NCI-H1417 treated with DMSO at 0.1 percent for 48 hours (cell line): Measurements from ENCODE around the gene CCDC183.
"Not testable (repeated sequence)": the region's sequence is repeated elsewhere in the genome, so short reads cannot be mapped to it uniquely, and the experiment has no call there.

Experiments
- DNase-seq: peaks from one replicate; lab custom pipeline; 2025; lab: John Stamatoyannopoulos, UW

The CCDC183 gene

GRCh38 chr9:136838314-136839228 lies 42.4 kb downstream of the CCDC183 start:
- no peak for DNase-seq

- DNase-seq, result no peak
Measured at GRCh38 chr9:136839229-136840139, 43.3 kb downstream of the CCDC183 start.

- DNase-seq, result no peak
Measured at GRCh38 chr9:136840140-136840876, 44.2 kb downstream of the CCDC183 start.

- peak; percentile 45 for DNase-seq
Measured at GRCh38 chr9:136840877-136841645, 44.9 kb downstream of the CCDC183 start.

GRCh38 chr9:136841646-136842379 lies 45.7 kb downstream of the CCDC183 start:
- DNase-seq, result not testable (repeated sequence)

GRCh38 chr9:136842380-136842948 lies 46.3 kb downstream of the CCDC183 start, which contains the start of gene AJM1:
Gene AJM1, plus strand, starts transcription at chr9:136842478. Its CDS starts 1,937 bp downstream, at chr9:136844415.
- DNase-seq, result not testable (repeated sequence)

- not testable (repeated sequence) for DNase-seq
Measured at GRCh38 chr9:136843159-136843800, 47.1 kb downstream of the CCDC183 start.

GRCh38 chr9:136843801-136844740 lies 47.9 kb downstream of the CCDC183 start:
- not testable (repeated sequence) for DNase-seq

GRCh38 chr9:136844761-136845464 lies 48.8 kb downstream of the CCDC183 start:
- no peak for DNase-seq

- no peak for DNase-seq
Measured at GRCh38 chr9:136845465-136846260, 49.5 kb downstream of the CCDC183 start.

- DNase-seq, result no peak
Measured at GRCh38 chr9:136846376-136847087, 50.4 kb downstream of the CCDC183 start.

- no peak for DNase-seq
Measured at GRCh38 chr9:136847088-136847825, 51.1 kb downstream of the CCDC183 start.

- DNase-seq, result no peak
Measured at GRCh38 chr9:136847826-136848392, 51.8 kb downstream of the CCDC183 start.

- no peak for DNase-seq
Measured at GRCh38 chr9:136848393-136849037, 52.4 kb downstream of the CCDC183 start.
